GM10248 (cell line): ENCODE measurements around the gene MAML3.

Source experiments
- CTCF ChIA-PET: fragments of 300-600 bp; sonication (Branson Sonifier 250); formaldehyde crosslinking; extraction: SDS; loops from one replicate; lab custom pipeline; 2021; ENCODE audit warnings: antibody characterized with exemption; lab: Yijun Ruan, JAX
- POLR2A ChIA-PET: fragments of 350-650 bp; sonication (Branson Sonifier 250); formaldehyde crosslinking; extraction: SDS; loops from one replicate; lab custom pipeline; 2020; ENCODE audit warnings: antibody characterized with exemption; lab: Yijun Ruan, JAX
- DNase-seq: peaks from one replicate; pipeline ENCODE4 v3.0.0; 2012; ENCODE audit errors: extremely low spot score
- CTCF ChIP-seq: IDR thresholded peaks from 2 replicates; pipeline ENCODE4 v1.5.1; 2012; ENCODE audit warnings: mild to moderate bottlenecking, low read depth; ENCODE audit errors: extremely low read depth, missing control alignments, control extremely low read depth

Gene MAML3

GRCh38 chr4:139740121-139740520, 413.9 kb downstream of the MAML3 start:
- POLR2A ChIA-PET, result no interaction called here
- TF ChIP-seq CTCF, result no peak
- CTCF ChIA-PET, result interaction anchor here (1.9 kb wide), 1 partner anchor 41 kb away, joined by 4 read pairs; no protein-coding TSS in a partner anchor
- DNase-seq, result no peak

- TF ChIP-seq CTCF, result no peak
- no peak for DNase-seq
- ChIA-PET CTCF (interaction anchor here (1.0 to 3.0 kb wide), 4 partner anchors 10 to 40 kb away, joined by 3 to 10 read pairs (median 4); no protein-coding TSS in a partner anchor), POLR2A (no interaction called here)
Observed at GRCh38 chr4:139738846-139739613, 415.0 kb downstream of the MAML3 start.

GRCh38 chr4:139736661-139737060, 417.3 kb downstream of the MAML3 start:
- no peak for TF ChIP-seq CTCF
- DNase-seq, result no peak
- POLR2A ChIA-PET, result interaction anchor here (0.6 kb wide), 1 partner anchor 56 kb away, joined by 5 read pairs; no protein-coding TSS in a partner anchor
- CTCF ChIA-PET, result interaction anchor here (2.9 to 3.0 kb wide), 2 partner anchors 12 to 518 kb away, joined by 10 read pairs; no protein-coding TSS in a partner anchor

- CTCF ChIA-PET, result interaction anchor here (2.9 to 3.0 kb wide), 2 partner anchors 13 to 518 kb away, joined by 10 read pairs; no protein-coding TSS in a partner anchor
- no peak for TF ChIP-seq CTCF
- DNase-seq, result no peak
- POLR2A ChIA-PET, result interaction anchor here (0.6 kb wide), 1 partner anchor 56 kb away, joined by 5 read pairs; no protein-coding TSS in a partner anchor
Observed at GRCh38 chr4:139736274-139736660, 417.7 kb downstream of the MAML3 start.

DNA sequence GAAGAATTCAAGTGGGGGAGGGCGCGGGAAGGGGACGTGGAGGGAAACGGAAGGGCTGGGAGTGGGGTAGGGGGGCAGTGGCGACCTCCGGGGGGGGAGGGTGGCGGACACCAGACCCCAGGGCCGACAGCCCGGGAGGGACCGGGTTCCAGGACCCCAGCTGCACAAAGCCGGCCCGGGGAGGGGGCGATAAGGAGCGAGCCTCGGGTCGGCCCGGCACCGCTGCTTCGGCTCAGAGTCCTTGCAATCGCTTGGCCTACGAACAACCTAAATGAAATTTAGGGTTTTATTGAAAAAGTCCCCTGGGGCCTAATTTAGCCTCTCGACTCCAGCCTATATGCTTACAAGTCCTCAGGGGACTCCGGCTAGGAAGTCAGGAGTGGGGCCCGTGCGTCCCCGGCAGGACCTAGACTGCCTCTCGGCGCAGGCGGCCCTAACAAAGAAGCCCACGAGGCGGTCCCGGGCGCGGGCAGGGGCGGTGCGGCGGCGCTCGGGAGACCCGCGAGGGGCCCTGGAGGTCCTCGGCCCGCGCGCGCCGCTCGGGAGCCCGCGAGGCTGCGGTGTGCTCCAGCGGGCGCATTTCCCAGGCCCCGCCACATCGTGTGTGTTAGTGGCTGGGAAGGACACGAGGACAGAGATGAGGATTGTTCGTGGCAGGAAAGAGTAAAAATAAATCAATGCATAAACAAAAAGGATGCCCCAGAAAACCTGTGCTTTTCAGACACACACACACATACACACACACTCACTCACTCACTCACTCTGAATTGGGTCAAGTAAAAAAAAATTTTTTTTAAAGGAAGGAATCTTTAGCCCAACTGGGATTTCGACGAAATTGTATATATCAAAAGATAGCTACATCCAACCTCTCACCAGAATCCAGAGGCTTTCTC, 418.4 kb downstream of the MAML3 start:
- ChIA-PET CTCF (interaction anchor here (1.2 to 3.0 kb wide), 3 partner anchors 14 to 625 kb away, joined by 4 to 10 read pairs (median 10); no protein-coding TSS in a partner anchor), POLR2A (no interaction called here)
- DNase-seq, result no peak
- TF ChIP-seq CTCF, result no peak

- CTCF ChIA-PET, result interaction anchor here (1.0 to 1.4 kb wide), 5 partner anchors 9 to 625 kb away, joined by 3 to 5 read pairs (median 4); no protein-coding TSS in a partner anchor
- POLR2A ChIA-PET, result no interaction called here
- peak; percentile 75 for DNase-seq
- TF ChIP-seq CTCF, result peak; percentile 61
Observed at GRCh38 chr4:139734875-139735380, 419.1 kb downstream of the MAML3 start.
